ENCODE results near the gene AMT. TPM values are rescaled to one million over a fixed set of nuclear protein-coding genes. Genes with fewer than 3 reads are reported as not detected.

AMT gene
- total RNA-seq, 4 donors from 2014 or later = 13.5 to 58.3 (median 20.3) TPM

- in situ Hi-C loops (cut with MboI; ENCODE audit: low pct_ligation_motif_present in 1 of 4, low pct_unique_long_range_greater_than_20kb in 1 of 4, low sequenced_read_pairs in 3 of 4) = no loop called here
- Histone ChIP-seq H3K9me3 (no peaks in the 10 kb centered on the region), H3K4me3 (no peak overlapping the region), H3K4me1 (peaks cover 19 to 42% (median 23%) of the 10 kb centered on the region in 4 donors), H3K27ac (peak overlapping the region in 2 of 4 donors; percentile 25 to 32), H3K36me3 (no peaks in the 10 kb centered on the region), H3K27me3 (no peaks in the 10 kb centered on the region)
- intact Hi-C loops (cut with DNase I; ENCODE audit: low total_unique reads) = no loop called here
- TF ChIP-seq CTCF (IDR thresholded peaks at IDR 0.05) (no peak), POLR2AphosphoS5 (IDR thresholded peaks at IDR 0.05) (no peak), POLR2A (IDR thresholded peaks at IDR 0.05) (no peak)
- no peak for DNase-seq
- 81% methylated on average over 2 of the region's 2 CpGs; no CpG with 5 or more reads in 1 of the 2 donors for whole genome bisulfite sequencing, 2 donors (ENCODE audit: low coverage in 1 of 2)
These were observed 7.5 kb downstream of the AMT start for GRCh38 chr3:49414753-49415152.

GRCh38 chr3:49413338-49413734, 8.9 kb downstream of the AMT start:
- peak overlapping the region in 2 of 4 donors; percentile 75 to 85 for H3K4me3 ChIP-seq
- in situ Hi-C loops (cut with MboI; ENCODE audit: low pct_ligation_motif_present in 1 of 4, low pct_unique_long_range_greater_than_20kb in 1 of 4, low sequenced_read_pairs in 3 of 4) = no loop called here
- no peaks in the 10 kb centered on the region for H3K27me3 ChIP-seq
- H3K27ac ChIP-seq = peak overlapping the region; percentile 98 to 99 (median 98)
- H3K36me3 ChIP-seq = no peaks in the 10 kb centered on the region
- 86 to 100% methylated on average over 1 to 6 of the region's 6 CpGs for WGBS, 2 donors (ENCODE audit: low coverage in 1 of 2)
- peaks cover 26 to 56% (median 33%) of the 10 kb centered on the region in 4 donors for H3K4me1 ChIP-seq
- intact Hi-C loops (cut with DNase I; ENCODE audit: low total_unique reads) = no loop called here
- no peaks in the 10 kb centered on the region for H3K9me3 ChIP-seq
- TF ChIP-seq POLR2AphosphoS5 (IDR thresholded peaks at IDR 0.05) (no peak), POLR2A (IDR thresholded peaks at IDR 0.05) (no peak), CTCF (IDR thresholded peaks at IDR 0.05) (no peak), EP300 (IDR thresholded peaks at IDR 0.05; ENCODE audit: low read depth) (no peak)
- DNase-seq = no peak

GRCh38 chr3:49412632-49413337, 9.5 kb downstream of the AMT start:
- WGBS, 2 donors (ENCODE audit: low coverage in 1 of 2) = 38 to 82% methylated on average over 3 to 10 of the region's 16 CpGs
- no peak for DNase-seq
- Histone ChIP-seq H3K36me3 (no peaks in the 10 kb centered on the region), H3K4me3 (peak overlapping the region; percentile 60 to 85 (median 74)), H3K27me3 (no peaks in the 10 kb centered on the region), H3K9me3 (no peaks in the 10 kb centered on the region), H3K4me1 (peaks cover 26 to 62% (median 34%) of the 10 kb centered on the region in 4 donors), H3K27ac (peak overlapping the region; percentile 98 to 99 (median 98))
- in situ Hi-C loops (cut with MboI; ENCODE audit: low pct_ligation_motif_present in 1 of 4, low pct_unique_long_range_greater_than_20kb in 1 of 4, low sequenced_read_pairs in 3 of 4) = no loop called here
- intact Hi-C loops (cut with DNase I; ENCODE audit: low total_unique reads) = no loop called here
- TF ChIP-seq POLR2A (IDR thresholded peaks at IDR 0.05) (no peak), EP300 (IDR thresholded peaks at IDR 0.05; ENCODE audit: low read depth) (no peak), POLR2AphosphoS5 (IDR thresholded peaks at IDR 0.05) (no peak)

GRCh38 chr3:49411968-49412631, 10.2 kb downstream of the AMT start, which contains the start of the genes RHOA and TCTA:
Gene RHOA (minus strand): TSS chr3:49411976. CDS start chr3:49375589, 36,387 bp downstream.
Gene TCTA (plus strand): TSS chr3:49412423. CDS start chr3:49412427, 4 bp downstream.
- Histone ChIP-seq H3K9me3 (no peaks in the 10 kb centered on the region), H3K27me3 (no peaks in the 10 kb centered on the region), H3K27ac (peak within 1 kb of the TSS; percentile 98 to 99 (median 98)), H3K4me1 (peaks cover 26 to 69% (median 37%) of the 10 kb centered on the region in 4 donors), H3K4me3 (peak within 1 kb of the TSS; percentile 75 to 92 (median 83)), H3K36me3 (no peaks in the 10 kb centered on the region)
- intact Hi-C loops (cut with DNase I; ENCODE audit: low total_unique reads) (loop anchor here (2.0 kb wide), 1 partner anchor 71 kb away; the partner anchor contains the start of gene USP4), in situ Hi-C loops (cut with MboI; ENCODE audit: low pct_ligation_motif_present in 1 of 4, low pct_unique_long_range_greater_than_20kb in 1 of 4, low sequenced_read_pairs in 3 of 4) (no loop called here)
- 1% methylated on average over 30 of the region's 62 CpGs; no CpG with 5 or more reads in 1 of the 2 donors for WGBS, 2 donors (ENCODE audit: low coverage in 1 of 2)
- TF ChIP-seq POLR2A (IDR thresholded peaks at IDR 0.05) = peak; percentile 98
- TF ChIP-seq POLR2AphosphoS5 (IDR thresholded peaks at IDR 0.05) = peak; percentile 98 to 99 (median 99)
- TF ChIP-seq EP300 (IDR thresholded peaks at IDR 0.05; ENCODE audit: low read depth) = peak; percentile 1
- TF ChIP-seq CTCF (IDR thresholded peaks at IDR 0.05) = no peak
- DNase-seq = peak; percentile 99

Data from transverse colon (tissue), 4 donors.